CD8-positive, alpha-beta memory T cell (primary cell): ENCODE measurements around the gene HIVEP2. TPM values are rescaled to one million over a fixed set of nuclear protein-coding genes. Genes with fewer than 3 reads are reported as not detected.

ENCODE experiments used
- CTCF ChIA-PET: fragments of 350-600 bp; sonication (Branson Sonifier 250); formaldehyde crosslinking; loops from one replicate; lab custom pipeline; 2021; ENCODE audit warnings: antibody characterized with exemption; lab: Charles Lee
- POLR2A ChIA-PET: fragments of 350-600 bp; sonication (Branson Sonifier 250); formaldehyde crosslinking; loops from one replicate; lab custom pipeline; 2021; ENCODE audit warnings: antibody characterized with exemption; lab: Charles Lee
- DNase-seq, 5 donors: peaks; one replicate each; pipeline versions ENCODE4 v3.0.0 to v3.0.0-alpha.2; 2020 to 2022; ENCODE audit warnings: mixed read lengths in 1 of 5
- H3K27ac ChIP-seq: one replicate; pipeline ENCODE4 v1.7.0; 2013; ENCODE audit warnings: low read depth, mild to moderate bottlenecking, low read length, moderate library complexity
- H3K27me3 ChIP-seq: 2 replicates; pipeline ENCODE4 v1.7.0; 2013; ENCODE audit warnings: low read length, mild to moderate bottlenecking; ENCODE audit not compliant: insufficient read depth, poor library complexity, severe bottlenecking
- H3K36me3 ChIP-seq: 2 replicates; pipeline ENCODE4 v1.7.0; 2013; ENCODE audit warnings: mild to moderate bottlenecking, low read length, moderate library complexity; ENCODE audit not compliant: insufficient read depth
- H3K4me1 ChIP-seq: 2 replicates; pipeline ENCODE4 v1.7.0; 2013; ENCODE audit warnings: mild to moderate bottlenecking, low read length, moderate library complexity; ENCODE audit not compliant: insufficient read depth
- H3K4me3 ChIP-seq: 2 replicates; pipeline ENCODE4 v1.7.0; 2013; ENCODE audit warnings: mild to moderate bottlenecking, low read length
- H3K9me3 ChIP-seq: 2 replicates; pipeline ENCODE4 v1.7.0; 2013; ENCODE audit warnings: mild to moderate bottlenecking, low read length
- H3K27ac Mint-ChIP-seq, 8 donors: one replicate each; pipeline ENCODE4 v1.8.0; 2020 to 2021; ENCODE audit warnings: mixed read lengths in 8 of 8, mild to moderate bottlenecking in 6 of 8, inconsistent platforms in 3 of 8, moderate library complexity in 3 of 8
- H3K27me3 Mint-ChIP-seq, 2 donors: one replicate each; pipeline ENCODE4 v1.8.0; 2020 to 2021; ENCODE audit warnings: mixed read lengths in 2 of 2, mild to moderate bottlenecking in 1 of 2, moderate library complexity in 1 of 2
- H3K36me3 Mint-ChIP-seq, 3 donors: one replicate each; pipeline ENCODE4 v1.8.0; 2020 to 2021; ENCODE audit warnings: mixed read lengths in 3 of 3, inconsistent platforms in 1 of 3, mild to moderate bottlenecking in 1 of 3
- H3K4me1 Mint-ChIP-seq, 3 donors: one replicate each; pipeline ENCODE4 v1.8.0; 2020 to 2021; ENCODE audit warnings: mixed read lengths in 3 of 3, inconsistent platforms in 1 of 3, mild to moderate bottlenecking in 1 of 3
- H3K4me3 Mint-ChIP-seq, 7 donors: one replicate each; pipeline ENCODE4 v1.8.0; 2020 to 2021; ENCODE audit warnings: mixed read lengths in 7 of 7, mild to moderate bottlenecking in 6 of 7, moderate library complexity in 4 of 7, inconsistent platforms in 2 of 7
- H3K9me3 Mint-ChIP-seq, 5 donors: one replicate each; pipeline ENCODE4 v1.8.0; 2020 to 2022; ENCODE audit warnings: mixed read lengths in 5 of 5, mild to moderate bottlenecking in 3 of 5, moderate library complexity in 2 of 5, inconsistent platforms in 1 of 5
- polyA plus RNA-seq: library from polyadenylated mRNA; unstranded; fragments of 300-500 nt; fragmentation: Illumina TruSeq; gene quantifications from one replicate; pipeline ENCODE4 v1.2.3, GENCODE V29; 2021
- total RNA-seq, 2 experiments: library from RNA; stranded (reverse); gene quantifications; one replicate each; pipeline ENCODE4 v1.2.3, GENCODE V29; 2021

The HIVEP2 gene
- total and polyA plus RNA-seq, 3 experiments from 2014 or later: 15.4 to 37.2 (median 37.1) TPM

DNA sequence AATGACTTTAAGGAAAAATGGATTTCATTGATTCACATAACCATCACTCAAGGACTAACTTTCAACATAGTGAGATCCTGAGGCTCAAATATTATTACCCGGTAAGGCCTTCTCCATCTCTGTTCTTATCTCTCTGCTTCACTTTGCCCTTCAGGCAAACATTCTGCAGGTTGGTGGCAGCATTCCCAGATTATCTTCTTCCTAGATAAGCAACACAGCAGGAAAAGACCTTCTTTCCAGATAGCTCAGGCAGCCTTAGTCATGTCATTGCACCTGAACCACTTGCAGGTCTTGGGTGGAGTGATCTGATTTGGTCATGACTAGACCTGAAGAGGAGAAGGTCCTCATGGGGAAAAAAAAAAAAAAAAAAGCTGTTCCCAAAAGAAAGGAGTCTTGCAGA is 5.3 kb upstream of the HIVEP2 start:
- Histone ChIP-seq H3K4me3 (no peak overlapping the region), H3K4me1 (peaks cover 8% of the 10 kb centered on the region), H3K27me3 (no peaks in the 10 kb centered on the region), H3K36me3 (no peaks in the 10 kb centered on the region), H3K27ac (no peak overlapping the region), H3K9me3 (no peaks in the 10 kb centered on the region)
- peak overlapping the region in 6 of 8 donors; percentile 9 to 99 (median 54) for H3K27ac Mint-ChIP-seq
- H3K4me1 Mint-ChIP-seq: peaks cover 9 to 20% (median 16%) of the 10 kb centered on the region in 3 donors
- ChIA-PET POLR2A (no interaction called here), CTCF (no interaction called here)
- H3K4me3 Mint-ChIP-seq: no peak overlapping the region
- H3K9me3 Mint-ChIP-seq: no peaks in the 10 kb centered on the region
- peaks cover 0 to 1% of the 10 kb centered on the region in 2 donors for H3K27me3 Mint-ChIP-seq
- peaks cover 0 to 9% (median 0%) of the 10 kb centered on the region in 3 donors for H3K36me3 Mint-ChIP-seq
- DNase-seq: no peak

DNA sequence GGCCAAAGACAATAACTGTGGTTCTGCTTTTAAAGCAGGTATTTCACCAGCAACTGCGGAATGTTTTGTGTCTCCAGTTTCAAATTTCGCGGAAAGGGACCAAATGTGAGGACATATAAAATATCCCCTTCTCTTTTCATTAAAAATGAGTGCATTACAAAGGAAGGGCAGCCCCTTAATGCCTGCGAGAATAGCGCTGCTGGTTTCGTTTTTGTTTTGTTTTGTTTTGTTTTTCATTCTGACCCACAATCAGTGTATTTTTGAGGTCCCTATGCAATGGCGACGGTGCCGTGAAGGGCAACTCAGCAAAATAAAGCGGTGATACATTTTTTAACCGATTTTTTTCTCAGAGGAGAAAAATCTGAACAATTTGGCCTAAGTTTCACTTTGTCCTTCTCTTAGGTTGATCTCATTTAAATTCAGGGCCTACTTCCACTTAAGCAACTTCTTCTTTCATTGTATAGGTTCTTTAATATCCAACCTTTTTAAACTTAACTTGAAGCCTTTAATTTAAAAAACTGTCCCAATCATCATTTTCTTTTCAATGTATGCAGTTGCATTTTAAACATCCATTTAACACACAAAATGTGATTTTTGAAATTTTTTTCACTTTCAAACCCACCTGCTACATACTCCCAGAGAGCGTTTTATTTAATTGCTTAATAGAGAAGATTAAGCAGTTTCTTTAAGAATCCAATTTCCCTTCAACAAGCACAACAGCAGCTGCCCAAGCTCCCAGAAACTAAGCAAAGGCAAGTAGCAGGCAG is 2.9 kb upstream of the HIVEP2 start:
- Mint-ChIP-seq H3K27me3 (peaks cover 0 to 5% of the 10 kb centered on the region in 2 donors), H3K9me3 (peaks cover 0 to 3% (median 2%) of the 10 kb centered on the region in 5 donors), H3K36me3 (peaks cover 0 to 15% (median 0%) of the 10 kb centered on the region in 3 donors), H3K4me3 (peak overlapping the region; percentile 87 to 95 (median 91)), H3K27ac (peak overlapping the region; percentile 97 to 99 (median 98)), H3K4me1 (peaks cover 23 to 27% (median 24%) of the 10 kb centered on the region in 3 donors)
- peak overlapping the region; percentile 98 for H3K27ac ChIP-seq
- no peaks in the 10 kb centered on the region for H3K36me3 ChIP-seq
- POLR2A ChIA-PET: interaction anchor here (0.6 to 2.8 kb wide), 5 partner anchors 21 to 91 kb away, joined by 3 to 55 read pairs (median 14); no protein-coding TSS in a partner anchor
- peak overlapping the region; percentile 62 for H3K4me3 ChIP-seq
- H3K9me3 ChIP-seq: no peaks in the 10 kb centered on the region
- H3K4me1 ChIP-seq: peaks cover 18% of the 10 kb centered on the region
- H3K27me3 ChIP-seq: no peaks in the 10 kb centered on the region
- CTCF ChIA-PET: interaction anchor here (1.0 to 1.6 kb wide), 2 partner anchors 12 to 62 kb away, joined by 5 to 6 read pairs; no protein-coding TSS in a partner anchor
- peak in 1 of 5 donors; percentile 25 for DNase-seq

DNA sequence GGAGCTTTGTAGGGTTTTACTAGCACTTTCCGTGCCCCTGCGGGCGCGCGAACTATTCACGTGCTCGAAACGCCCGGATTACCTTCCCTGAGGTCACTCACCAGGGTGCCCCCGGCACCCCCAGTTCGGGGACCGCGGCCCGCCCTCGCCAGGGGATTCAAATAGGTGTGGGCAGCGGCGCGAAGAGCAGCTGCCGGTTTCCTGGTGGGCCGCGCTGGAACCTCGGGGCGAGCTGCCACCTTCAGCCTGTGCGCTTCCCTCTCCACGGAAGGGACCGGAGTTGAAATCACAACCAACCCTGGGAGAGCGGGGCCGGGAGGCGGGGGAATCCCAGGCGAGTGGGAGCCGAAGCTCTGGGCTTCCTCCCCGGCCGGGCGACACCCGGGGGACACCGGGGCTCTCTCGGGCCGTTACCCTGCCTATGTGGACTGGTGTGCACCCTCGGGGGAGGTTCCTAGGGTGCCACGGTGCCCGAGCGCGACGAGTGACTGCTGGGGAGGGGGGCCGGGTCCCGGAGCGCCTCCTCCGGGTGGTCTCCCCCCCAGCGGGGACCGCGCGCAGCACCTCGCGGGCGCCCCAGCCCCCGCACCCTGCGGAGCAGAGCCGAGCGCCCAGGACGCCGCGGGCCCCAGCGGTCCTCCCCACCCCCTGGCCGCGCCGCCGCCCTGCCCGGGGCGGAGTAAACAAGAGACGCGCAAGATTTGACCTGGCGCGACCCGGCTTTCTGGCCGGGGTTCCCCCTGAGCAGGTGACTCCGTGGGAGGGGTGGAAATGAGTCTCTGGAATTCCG is 2.1 kb upstream of the HIVEP2 start:
- Histone ChIP-seq H3K9me3 (no peaks in the 10 kb centered on the region), H3K4me3 (peak overlapping the region; percentile 89), H3K4me1 (peaks cover 26% of the 10 kb centered on the region), H3K27me3 (no peaks in the 10 kb centered on the region), H3K36me3 (no peaks in the 10 kb centered on the region), H3K27ac (peak overlapping the region; percentile 98)
- Mint-ChIP-seq H3K9me3 (peaks cover 0 to 3% (median 2%) of the 10 kb centered on the region in 5 donors), H3K4me1 (peaks cover 28 to 31% (median 30%) of the 10 kb centered on the region in 3 donors), H3K27ac (peak overlapping the region; percentile 98 to 100 (median 99)), H3K36me3 (peaks cover 0 to 15% (median 2%) of the 10 kb centered on the region in 3 donors), H3K4me3 (peak overlapping the region; percentile 94 to 100 (median 96)), H3K27me3 (peaks cover 0 to 5% of the 10 kb centered on the region in 2 donors)
- POLR2A ChIA-PET: interaction anchor here (0.6 to 2.8 kb wide), 11 partner anchors 9 to 244 kb away, joined by 3 to 55 read pairs (median 5); partner anchors contain the start of gene AIG1
- CTCF ChIA-PET: interaction anchor here (1.0 to 2.3 kb wide), 11 partner anchors 12 to 255 kb away, joined by 3 to 18 read pairs (median 5); no protein-coding TSS in a partner anchor
- DNase-seq: peak; percentile 78 to 88 (median 84)

DNA sequence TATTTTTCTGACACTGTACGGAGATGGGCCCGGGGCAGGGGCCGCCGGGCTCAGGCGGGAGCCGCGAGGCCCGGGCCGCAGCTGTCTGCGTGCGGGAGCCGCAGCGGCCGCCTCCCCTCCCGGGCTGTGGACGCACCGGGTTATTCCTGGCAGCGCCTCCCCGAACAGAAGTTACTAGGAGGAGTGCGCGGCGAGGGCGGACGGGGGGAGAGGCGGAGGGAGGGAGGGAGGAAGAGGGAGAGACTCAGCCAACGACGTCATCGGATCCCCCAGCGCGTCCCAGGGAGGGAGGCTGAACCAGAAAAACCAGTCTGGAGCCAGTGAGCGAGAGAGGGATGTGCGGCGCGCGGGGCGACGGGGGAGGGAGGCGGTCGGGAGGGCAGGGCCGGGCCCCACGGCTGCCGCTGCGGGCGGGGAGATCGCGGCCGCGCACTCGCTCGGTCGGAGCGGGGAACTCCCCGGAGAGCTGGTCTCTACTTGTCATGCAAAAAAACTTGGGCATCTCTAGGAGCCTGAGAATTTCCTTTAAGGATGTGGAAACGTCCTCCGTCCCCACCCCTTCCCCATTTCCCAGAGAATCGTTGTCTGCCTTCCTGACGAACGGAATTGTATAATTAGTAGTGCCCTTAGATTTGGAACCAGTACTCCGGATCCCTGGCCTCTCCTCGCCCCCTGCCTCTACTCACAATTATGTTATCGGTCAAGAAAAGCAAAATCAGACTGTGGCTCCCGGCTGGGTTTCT is 1.4 kb upstream of the HIVEP2 start:
- CTCF ChIA-PET: interaction anchor here (0.7 to 2.3 kb wide), 14 partner anchors 11 to 254 kb away, joined by 3 to 18 read pairs (median 4); no protein-coding TSS in a partner anchor
- H3K4me1 ChIP-seq: peaks cover 34% of the 10 kb centered on the region
- POLR2A ChIA-PET: interaction anchor here (0.6 to 2.8 kb wide), 12 partner anchors 8 to 245 kb away, joined by 3 to 55 read pairs (median 5); partner anchors contain the start of gene AIG1
- Mint-ChIP-seq H3K27ac (peak overlapping the region; percentile 98 to 100 (median 99)), H3K27me3 (peaks cover 0 to 4% of the 10 kb centered on the region in 2 donors), H3K4me3 (peak overlapping the region; percentile 94 to 100 (median 96)), H3K36me3 (peaks cover 0 to 15% (median 2%) of the 10 kb centered on the region in 3 donors), H3K9me3 (peaks cover 0 to 3% (median 2%) of the 10 kb centered on the region in 5 donors), H3K4me1 (peaks cover 36 to 39% (median 38%) of the 10 kb centered on the region in 3 donors)
- no peaks in the 10 kb centered on the region for H3K36me3 ChIP-seq
- peak overlapping the region; percentile 98 for H3K27ac ChIP-seq
- DNase-seq: peak; percentile 91 to 95 (median 93)
- peak overlapping the region; percentile 89 for H3K4me3 ChIP-seq
- H3K27me3 ChIP-seq: no peaks in the 10 kb centered on the region
- no peaks in the 10 kb centered on the region for H3K9me3 ChIP-seq

DNA sequence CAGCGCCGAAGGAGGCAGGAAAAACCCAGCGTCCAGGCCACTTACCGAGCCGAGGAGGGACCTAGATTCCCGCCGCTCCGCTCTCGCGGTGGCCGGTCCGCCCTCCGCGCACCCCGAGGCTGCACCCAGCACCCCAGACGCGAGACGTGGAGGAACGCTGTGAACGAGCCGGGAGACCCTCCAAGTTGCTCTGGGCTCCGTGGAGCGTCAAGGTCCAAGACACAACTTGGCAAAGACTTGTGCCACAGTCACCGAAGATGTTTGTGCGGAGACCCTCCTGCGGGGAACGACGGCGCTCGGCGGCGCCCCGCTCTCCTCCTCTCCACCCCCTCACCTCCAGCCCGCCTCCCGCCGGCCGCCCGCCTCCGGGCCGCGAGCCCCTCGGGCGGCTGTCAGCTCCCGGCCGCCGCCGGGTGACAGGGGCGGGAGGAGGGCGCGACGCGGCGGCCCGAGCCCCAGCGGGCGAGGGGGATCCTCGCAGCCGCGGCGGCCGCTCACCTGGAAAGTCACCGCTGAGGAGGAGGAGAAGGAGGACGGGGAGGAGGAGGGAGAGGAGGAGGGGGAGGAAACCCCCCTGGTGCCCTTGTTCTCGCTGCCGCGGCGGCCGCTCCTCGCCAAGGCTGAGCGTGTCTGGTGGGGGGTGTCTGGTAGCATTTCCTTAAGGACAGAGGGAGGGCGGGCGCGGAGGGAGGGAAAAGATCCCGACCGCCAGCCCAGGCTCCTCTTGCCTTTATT is 637 bp upstream of the HIVEP2 start:
- Histone ChIP-seq H3K27me3 (no peaks in the 10 kb centered on the region), H3K4me1 (peaks cover 41% of the 10 kb centered on the region), H3K9me3 (no peaks in the 10 kb centered on the region), H3K27ac (peak overlapping the region; percentile 98), H3K36me3 (no peaks in the 10 kb centered on the region), H3K4me3 (peak overlapping the region; percentile 89)
- Mint-ChIP-seq H3K4me3 (peak overlapping the region; percentile 94 to 100 (median 96)), H3K9me3 (peaks cover 0 to 3% (median 2%) of the 10 kb centered on the region in 5 donors), H3K27ac (peak overlapping the region; percentile 96 to 99 (median 98)), H3K36me3 (peaks cover 0 to 15% (median 2%) of the 10 kb centered on the region in 3 donors), H3K27me3 (peaks cover 0 to 4% of the 10 kb centered on the region in 2 donors), H3K4me1 (peaks cover 43 to 46% (median 45%) of the 10 kb centered on the region in 3 donors)
- POLR2A ChIA-PET: interaction anchor here (0.6 to 2.8 kb wide), 11 partner anchors 19 to 153 kb away, joined by 3 to 55 read pairs (median 3); partner anchors contain the start of gene AIG1
- CTCF ChIA-PET: interaction anchor here (0.7 to 2.3 kb wide), 6 partner anchors 17 to 92 kb away, joined by 3 to 18 read pairs (median 5); no protein-coding TSS in a partner anchor
- peak; percentile 59 to 83 (median 69) for DNase-seq

DNA sequence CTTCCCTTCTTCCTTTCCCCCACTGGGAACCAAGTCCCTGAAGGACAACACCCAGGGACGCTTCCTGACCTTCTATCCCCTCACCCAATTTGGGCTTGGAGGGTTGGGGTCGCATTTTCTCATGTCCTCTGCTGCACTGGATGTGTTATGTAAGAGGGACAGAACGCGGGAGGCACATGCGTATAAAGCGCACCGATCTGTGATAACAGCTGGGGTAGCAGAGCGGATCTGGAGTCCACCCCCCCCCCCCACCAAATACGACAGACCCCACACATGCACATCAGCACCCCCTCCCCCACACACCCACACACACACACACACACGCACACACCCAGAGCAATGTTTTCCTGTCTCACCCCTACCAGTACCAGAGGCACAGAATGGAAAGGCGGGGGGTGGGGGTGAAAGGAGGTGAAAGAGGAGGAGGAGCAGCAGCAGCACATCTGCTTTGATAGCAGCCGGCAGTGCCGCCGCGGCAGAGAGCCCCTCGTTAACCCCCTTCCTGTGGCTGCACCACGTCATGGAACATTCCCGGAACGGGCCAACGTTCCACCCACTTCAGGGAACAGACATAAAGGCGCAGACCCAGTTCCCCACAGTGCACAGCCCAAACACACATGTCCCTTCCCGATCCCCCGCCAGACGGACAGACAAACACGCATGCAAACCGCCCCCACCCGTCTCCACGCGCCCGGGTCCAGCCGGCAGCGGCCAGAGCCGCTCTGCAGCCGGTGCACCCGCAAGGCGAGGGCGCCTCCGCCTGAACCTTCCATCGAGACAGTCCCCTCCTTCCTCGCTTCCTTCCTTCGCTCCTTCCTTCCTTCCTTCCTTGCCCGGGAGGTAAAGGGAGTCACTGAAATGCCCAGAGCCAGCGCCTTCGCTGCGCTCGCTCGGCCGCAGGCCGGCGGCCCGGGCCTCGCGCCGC is 590 bp downstream of the HIVEP2 start:
- H3K9me3 ChIP-seq: no peaks in the 10 kb centered on the region
- peak overlapping the region; percentile 98 to 100 (median 100) for H3K27ac Mint-ChIP-seq
- peaks cover 53% of the 10 kb centered on the region for H3K4me1 ChIP-seq
- no peaks in the 10 kb centered on the region for H3K36me3 ChIP-seq
- H3K27me3 ChIP-seq: no peaks in the 10 kb centered on the region
- CTCF ChIA-PET: interaction anchor here (1.2 to 1.9 kb wide), 11 partner anchors 9 to 91 kb away, joined by 3 to 16 read pairs (median 4); no protein-coding TSS in a partner anchor
- peaks cover 0 to 16% (median 2%) of the 10 kb centered on the region in 3 donors for H3K36me3 Mint-ChIP-seq
- H3K9me3 Mint-ChIP-seq: peaks cover 0 to 3% (median 2%) of the 10 kb centered on the region in 5 donors
- DNase-seq: peak; percentile 88 to 98 (median 93)
- H3K4me1 Mint-ChIP-seq: peaks cover 55 to 58% (median 55%) of the 10 kb centered on the region in 3 donors
- peaks cover 0 to 4% of the 10 kb centered on the region in 2 donors for H3K27me3 Mint-ChIP-seq
- peak overlapping the region; percentile 79 for H3K4me3 ChIP-seq
- peak overlapping the region; percentile 98 for H3K27ac ChIP-seq
- H3K4me3 Mint-ChIP-seq: peak overlapping the region; percentile 94 to 100 (median 99)
- POLR2A ChIA-PET: interaction anchor here (0.6 to 4.0 kb wide), 11 partner anchors 9 to 114 kb away, joined by 3 to 55 read pairs (median 4); no protein-coding TSS in a partner anchor
